HEK293 (cell line): ENCODE measurements around the gene SHISAL1.
A peak's percentile ranks its signal among the peaks of the same experiment; 100 is the strongest.

Source experiments
- CTCF ChIA-PET: fragments of 350-600 bp; formaldehyde crosslinking; extraction: SDS; loops from one replicate; lab custom pipeline; 2021; ENCODE audit warnings: antibody characterized with exemption; lab: Yijun Ruan, JAX
- POLR2A ChIA-PET: fragments of 300-600 bp; formaldehyde crosslinking; extraction: SDS; loops from one replicate; lab custom pipeline; 2020; ENCODE audit warnings: antibody characterized with exemption, inconsistent platforms; lab: Yijun Ruan, JAX
- H3K27ac ChIP-seq: fragments of 200-500 bp; sonication (Bioruptor generic); 2 replicates; pipeline ENCODE4 v1.5.1; 2014; ENCODE audit warnings: low read depth, low read length, control low read depth, inconsistent platforms; ENCODE audit errors: extremely low read depth
- H3K36me3 ChIP-seq, 2 experiments: fragments of 200-500 bp in 1 of 2; sonication (Bioruptor generic) in 1 of 2; 1 replicate in 1 of 2; 2 replicates in 1 of 2; pipeline ENCODE4 v1.5.1; 2014 to 2017; ENCODE audit warnings: inconsistent platforms in 2 of 2, low read length in 2 of 2; ENCODE audit not compliant: control insufficient read depth in 2 of 2, insufficient read depth in 1 of 2
- H3K4me1 ChIP-seq: fragments of 200-500 bp; sonication (Bioruptor generic); 2 replicates; pipeline ENCODE4 v1.5.1; 2014; ENCODE audit warnings: mild to moderate bottlenecking, low read length, inconsistent platforms; ENCODE audit not compliant: control insufficient read depth, insufficient read depth
- H3K4me3 ChIP-seq: 2 replicates; pipeline ENCODE4 v1.5.1; 2011; ENCODE audit warnings: low read depth, mild to moderate bottlenecking, control low read depth, low read length, moderate library complexity
- H3K9me3 ChIP-seq: fragments of 200-500 bp; sonication (Bioruptor generic); 2 replicates; pipeline ENCODE4 v1.5.1; 2014; ENCODE audit warnings: low read depth, low read length, inconsistent platforms; ENCODE audit not compliant: control insufficient read depth, insufficient read depth
- EGR2 ChIP-seq: fragments of 450-650 bp; formaldehyde crosslinking; IDR thresholded peaks from 2 replicates; pipeline ENCODE4 v1.5.1; 2016; ENCODE audit warnings: low read depth, missing biosample characterization, missing genetic modification characterization
- GLIS1 ChIP-seq: fragments of 450-650 bp; formaldehyde crosslinking; IDR thresholded peaks from 2 replicates; pipeline ENCODE4 v1.5.1; 2016; ENCODE audit warnings: missing biosample characterization, missing genetic modification characterization
- KLF7 ChIP-seq: fragments of 450-650 bp; formaldehyde crosslinking; IDR thresholded peaks from 2 replicates; pipeline ENCODE4 v1.5.1; 2016; ENCODE audit warnings: missing biosample characterization, missing genetic modification characterization, borderline replicate concordance
- ZBTB48 ChIP-seq: fragments of 450-650 bp; formaldehyde crosslinking; IDR thresholded peaks from 2 replicates; pipeline ENCODE4 v1.5.1; 2016; ENCODE audit warnings: missing biosample characterization, missing genetic modification characterization
- ZFHX2 ChIP-seq: fragments of 450-650 bp; formaldehyde crosslinking; conservative IDR thresholded peaks from 2 replicates; pipeline ENCODE4 v1.5.1; 2016; ENCODE audit warnings: missing biosample characterization, missing genetic modification characterization
- ZNF140 ChIP-seq: fragments of 450-650 bp; formaldehyde crosslinking; IDR thresholded peaks from 2 replicates; pipeline ENCODE4 v1.5.1; 2016; ENCODE audit warnings: missing biosample characterization, missing genetic modification characterization
- ZNF174 ChIP-seq: fragments of 450-650 bp; formaldehyde crosslinking; IDR thresholded peaks from 2 replicates; pipeline ENCODE4 v1.5.0; 2017; ENCODE audit warnings: missing biosample characterization, mild to moderate bottlenecking, missing genetic modification characterization
- ZNF221 ChIP-seq: fragments of 450-650 bp; formaldehyde crosslinking; IDR thresholded peaks from 2 replicates; pipeline ENCODE4 v1.5.1; 2017; ENCODE audit warnings: missing biosample characterization, missing genetic modification characterization, borderline replicate concordance
- ZNF26 ChIP-seq: fragments of 450-650 bp; formaldehyde crosslinking; IDR thresholded peaks from 2 replicates; pipeline ENCODE4 v1.5.1; 2016; ENCODE audit warnings: missing biosample characterization, missing genetic modification characterization
- ZNF266 ChIP-seq: fragments of 450-650 bp; formaldehyde crosslinking; IDR thresholded peaks from 2 replicates; pipeline ENCODE4 v1.5.1; 2016; ENCODE audit warnings: missing biosample characterization, missing genetic modification characterization, low read depth
- ZNF292 ChIP-seq: fragments of 450-650 bp; formaldehyde crosslinking; IDR thresholded peaks from 2 replicates; pipeline ENCODE4 v1.5.1; 2016; ENCODE audit warnings: low read depth, missing biosample characterization, missing genetic modification characterization, borderline replicate concordance
- ZNF324 ChIP-seq: fragments of 450-650 bp; formaldehyde crosslinking; IDR thresholded peaks from 2 replicates; pipeline ENCODE4 v1.5.1; 2016; ENCODE audit warnings: missing biosample characterization, missing genetic modification characterization
- ZNF354C ChIP-seq: fragments of 450-650 bp; formaldehyde crosslinking; IDR thresholded peaks from 2 replicates; pipeline ENCODE4 v1.5.1; 2016; ENCODE audit warnings: missing biosample characterization, missing genetic modification characterization, low read depth, borderline replicate concordance
- ZNF488 ChIP-seq: fragments of 450-650 bp; formaldehyde crosslinking; IDR thresholded peaks from 2 replicates; pipeline ENCODE4 v1.5.1; 2016; ENCODE audit warnings: missing biosample characterization, missing genetic modification characterization
- ZNF544 ChIP-seq: fragments of 450-650 bp; formaldehyde crosslinking; IDR thresholded peaks from 2 replicates; pipeline ENCODE4 v1.5.0; 2017; ENCODE audit warnings: missing biosample characterization, missing genetic modification characterization
- ZNF639 ChIP-seq: fragments of 450-650 bp; formaldehyde crosslinking; IDR thresholded peaks from 2 replicates; pipeline ENCODE4 v1.5.1; 2016; ENCODE audit warnings: missing biosample characterization, missing genetic modification characterization
- ZNF645 ChIP-seq: fragments of 450-650 bp; formaldehyde crosslinking; IDR thresholded peaks from 2 replicates; pipeline ENCODE4; 2016; ENCODE audit warnings: missing biosample characterization, missing genetic modification characterization
- ZNF670 ChIP-seq: fragments of 450-650 bp; formaldehyde crosslinking; IDR thresholded peaks from 2 replicates; pipeline ENCODE4 v1.5.1; 2016; ENCODE audit warnings: missing biosample characterization, missing genetic modification characterization, low read depth
- TF ChIP-seq, protein P1 (sequence below): fragments of 450-650 bp; IDR thresholded peaks from 2 replicates; pipeline ENCODE4 v1.5.1; 2018; ENCODE audit warnings: missing biosample characterization, missing genetic modification characterization
- TF ChIP-seq, protein P2 (sequence below): fragments of 450-650 bp; formaldehyde crosslinking; IDR thresholded peaks from 2 replicates; pipeline ENCODE4 v1.5.1; 2016; ENCODE audit warnings: missing biosample characterization, missing genetic modification characterization
- TF ChIP-seq, protein P3 (sequence below): fragments of 450-650 bp; formaldehyde crosslinking; IDR thresholded peaks from 2 replicates; pipeline ENCODE4 v1.5.1; 2017; ENCODE audit warnings: missing biosample characterization, missing genetic modification characterization

The SHISAL1 gene

DNA sequence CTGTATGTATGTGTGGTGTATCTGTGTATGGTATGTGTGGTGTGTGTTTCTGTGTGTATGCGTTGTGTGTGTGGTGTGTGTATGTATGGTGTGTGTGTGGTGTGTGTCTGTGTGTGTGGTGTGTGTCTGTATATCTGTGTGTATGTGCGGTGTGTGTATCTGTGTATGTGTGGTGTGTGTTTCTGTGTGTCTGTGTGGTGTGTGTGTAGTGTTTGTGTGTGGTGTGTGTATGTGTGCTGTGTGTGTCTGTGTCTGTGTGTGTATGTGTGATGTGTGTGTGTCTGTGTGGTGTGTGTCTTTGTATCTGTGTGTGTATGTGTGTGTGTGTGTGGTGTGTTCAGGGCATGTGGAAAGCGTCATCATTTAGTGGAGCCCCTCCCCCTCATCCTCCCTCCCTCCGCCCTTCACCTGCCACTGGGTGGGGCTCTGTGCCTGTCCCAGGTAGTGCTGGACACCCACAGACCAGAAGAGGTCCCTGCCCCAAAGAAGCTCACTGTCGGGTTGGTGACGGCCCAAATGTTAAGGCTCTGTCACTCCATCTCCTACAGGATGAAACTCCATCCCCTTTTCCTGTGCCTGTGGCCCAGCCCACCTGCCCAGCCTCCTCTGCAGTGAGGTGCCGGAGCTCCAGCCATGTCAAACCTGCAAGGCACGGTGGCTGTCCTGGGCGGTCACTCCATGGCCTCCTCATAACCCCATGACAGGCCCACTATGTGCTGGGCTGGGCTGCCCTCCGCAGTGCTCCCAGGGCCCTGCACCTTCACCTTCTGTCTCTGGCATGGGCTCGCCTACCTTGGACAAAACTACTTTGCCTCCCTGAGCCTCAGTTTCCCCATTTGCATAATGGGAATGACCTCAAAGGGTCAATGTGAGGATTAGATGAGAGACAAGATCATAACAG, 23.4 kb upstream of the SHISAL1 start (continued):
- TF ChIP-seq ZNF292, result no peak
- no peak for TF ChIP-seq ZNF544 (tag by site-specific recombination)
- TF ChIP-seq ZNF266 (tag by site-specific recombination), result 0 out of 2 replicates have a peak, but pooled peaks have one; percentile 16

- TF ChIP-seq ZNF488 (peak; percentile 21; the same call in 1 of the 2 replicates), ZNF670 (tag by site-specific recombination) (peak; percentile 8; the same call in 1 of the 2 replicates), ZNF26 (tag by site-specific recombination) (no peak; the same call in 1 of the 2 replicates), ZNF645 (tag by site-specific recombination) (0 out of 2 replicates have a peak, but pooled peaks have one; percentile 21), ZNF639 (tag by site-specific recombination) (no peak), EGR2 (tag by site-specific recombination) (peak; percentile 83), ZBTB48 (tag by site-specific recombination) (0 out of 2 replicates have a peak, but pooled peaks have one; percentile 16), ZNF140 (tag by site-specific recombination) (no peak), ZFHX2 (tag by site-specific recombination) (peak; percentile 79), KLF7 (tag by site-specific recombination) (0 out of 2 replicates have a peak, but pooled peaks have one; percentile 17), ZNF266 (tag by site-specific recombination) (0 out of 2 replicates have a peak, but pooled peaks have one; percentile 31), ZNF221 (tag by site-specific recombination) (no peak), ZNF324 (tag by site-specific recombination) (no peak), ZNF174 (tag by site-specific recombination) (no peak), ZNF354C (tag by site-specific recombination) (no peak), GLIS1 (no peak)
- TF ChIP-seq, protein P1, sequence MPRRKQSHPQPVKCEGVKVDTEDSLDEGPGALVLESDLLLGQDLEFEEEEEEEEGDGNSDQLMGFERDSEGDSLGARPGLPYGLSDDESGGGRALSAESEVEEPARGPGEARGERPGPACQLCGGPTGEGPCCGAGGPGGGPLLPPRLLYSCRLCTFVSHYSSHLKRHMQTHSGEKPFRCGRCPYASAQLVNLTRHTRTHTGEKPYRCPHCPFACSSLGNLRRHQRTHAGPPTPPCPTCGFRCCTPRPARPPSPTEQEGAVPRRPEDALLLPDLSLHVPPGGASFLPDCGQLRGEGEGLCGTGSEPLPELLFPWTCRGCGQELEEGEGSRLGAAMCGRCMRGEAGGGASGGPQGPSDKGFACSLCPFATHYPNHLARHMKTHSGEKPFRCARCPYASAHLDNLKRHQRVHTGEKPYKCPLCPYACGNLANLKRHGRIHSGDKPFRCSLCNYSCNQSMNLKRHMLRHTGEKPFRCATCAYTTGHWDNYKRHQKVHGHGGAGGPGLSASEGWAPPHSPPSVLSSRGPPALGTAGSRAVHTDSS (tag by site-specific recombination), result no peak
- TF ChIP-seq, protein P2, sequence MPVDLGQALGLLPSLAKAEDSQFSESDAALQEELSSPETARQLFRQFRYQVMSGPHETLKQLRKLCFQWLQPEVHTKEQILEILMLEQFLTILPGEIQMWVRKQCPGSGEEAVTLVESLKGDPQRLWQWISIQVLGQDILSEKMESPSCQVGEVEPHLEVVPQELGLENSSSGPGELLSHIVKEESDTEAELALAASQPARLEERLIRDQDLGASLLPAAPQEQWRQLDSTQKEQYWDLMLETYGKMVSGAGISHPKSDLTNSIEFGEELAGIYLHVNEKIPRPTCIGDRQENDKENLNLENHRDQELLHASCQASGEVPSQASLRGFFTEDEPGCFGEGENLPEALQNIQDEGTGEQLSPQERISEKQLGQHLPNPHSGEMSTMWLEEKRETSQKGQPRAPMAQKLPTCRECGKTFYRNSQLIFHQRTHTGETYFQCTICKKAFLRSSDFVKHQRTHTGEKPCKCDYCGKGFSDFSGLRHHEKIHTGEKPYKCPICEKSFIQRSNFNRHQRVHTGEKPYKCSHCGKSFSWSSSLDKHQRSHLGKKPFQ (tag by site-specific recombination), result peak; percentile 94
- TF ChIP-seq, protein P3, sequence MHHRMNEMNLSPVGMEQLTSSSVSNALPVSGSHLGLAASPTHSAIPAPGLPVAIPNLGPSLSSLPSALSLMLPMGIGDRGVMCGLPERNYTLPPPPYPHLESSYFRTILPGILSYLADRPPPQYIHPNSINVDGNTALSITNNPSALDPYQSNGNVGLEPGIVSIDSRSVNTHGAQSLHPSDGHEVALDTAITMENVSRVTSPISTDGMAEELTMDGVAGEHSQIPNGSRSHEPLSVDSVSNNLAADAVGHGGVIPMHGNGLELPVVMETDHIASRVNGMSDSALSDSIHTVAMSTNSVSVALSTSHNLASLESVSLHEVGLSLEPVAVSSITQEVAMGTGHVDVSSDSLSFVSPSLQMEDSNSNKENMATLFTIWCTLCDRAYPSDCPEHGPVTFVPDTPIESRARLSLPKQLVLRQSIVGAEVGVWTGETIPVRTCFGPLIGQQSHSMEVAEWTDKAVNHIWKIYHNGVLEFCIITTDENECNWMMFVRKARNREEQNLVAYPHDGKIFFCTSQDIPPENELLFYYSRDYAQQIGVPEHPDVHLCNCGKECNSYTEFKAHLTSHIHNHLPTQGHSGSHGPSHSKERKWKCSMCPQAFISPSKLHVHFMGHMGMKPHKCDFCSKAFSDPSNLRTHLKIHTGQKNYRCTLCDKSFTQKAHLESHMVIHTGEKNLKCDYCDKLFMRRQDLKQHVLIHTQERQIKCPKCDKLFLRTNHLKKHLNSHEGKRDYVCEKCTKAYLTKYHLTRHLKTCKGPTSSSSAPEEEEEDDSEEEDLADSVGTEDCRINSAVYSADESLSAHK (tag by site-specific recombination), result no peak
- TF ChIP-seq, all 188 proteins: peak for 9
- ChIA-PET CTCF (no interaction called here), POLR2A (no interaction called here)
- Histone ChIP-seq H3K27ac (no peak overlapping the region), H3K36me3 (no peaks in the 10 kb centered on the region), H3K4me3 (no peak overlapping the region), H3K9me3 (no peaks in the 10 kb centered on the region), H3K4me1 (no peaks in the 10 kb centered on the region)
These were observed 22.5 kb upstream of the SHISAL1 start for GRCh38 chr22:44335066-44335839.
